GM12874 (cell line): ENCODE measurements around the gene RNLS.

Experiments used
- TF ChIP-seq, protein P1 (sequence below): IDR thresholded peaks from 2 replicates; pipeline ENCODE4 v1.5.1; 2011; ENCODE audit warnings: low read depth, mild to moderate bottlenecking, control low read depth, low read length, moderate library complexity; ENCODE audit not compliant: insufficient read depth

The RNLS gene

DNA sequence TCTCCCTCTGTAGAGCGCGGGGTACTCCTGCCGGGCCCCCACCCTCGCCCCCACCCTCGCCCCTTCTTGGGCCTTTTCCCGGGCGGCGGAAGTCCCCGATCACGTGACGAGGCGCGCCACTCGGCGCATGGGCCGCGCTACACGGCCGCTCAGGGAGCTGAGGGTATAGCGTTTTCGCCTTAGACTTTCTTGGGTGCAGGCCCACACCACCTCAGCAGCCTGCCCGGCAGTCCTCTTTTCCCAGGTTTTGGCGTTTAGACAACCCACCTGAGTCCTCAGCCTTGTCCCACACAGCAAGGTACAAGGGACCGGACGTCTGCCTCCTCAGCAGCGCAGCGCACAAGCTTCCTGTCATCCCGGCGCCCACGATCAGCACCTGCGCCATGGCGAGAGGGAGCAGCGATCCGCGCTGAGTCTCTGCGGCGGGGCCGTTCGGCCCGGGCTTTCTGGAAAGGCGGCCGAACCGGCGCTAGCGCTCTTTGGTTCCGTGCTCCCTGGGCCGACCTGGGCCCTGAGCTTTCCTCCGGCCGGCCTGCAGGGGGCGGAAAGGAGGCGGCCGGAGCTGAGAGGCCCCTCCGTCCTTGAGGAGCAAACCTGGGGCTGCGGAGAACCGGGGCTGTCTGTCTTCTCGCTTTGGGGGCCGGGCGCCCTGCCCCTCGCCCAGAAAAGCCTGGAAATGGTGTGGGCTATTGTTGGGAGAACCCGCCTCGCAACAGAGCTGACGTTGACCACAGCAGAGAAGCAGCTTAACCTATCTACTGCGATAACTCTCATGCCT is at the start of gene RNLS:
Gene RNLS, minus strand, starts transcription at position 513 of the 778 bp plus-strand sequence.
- TF ChIP-seq, protein P1, sequence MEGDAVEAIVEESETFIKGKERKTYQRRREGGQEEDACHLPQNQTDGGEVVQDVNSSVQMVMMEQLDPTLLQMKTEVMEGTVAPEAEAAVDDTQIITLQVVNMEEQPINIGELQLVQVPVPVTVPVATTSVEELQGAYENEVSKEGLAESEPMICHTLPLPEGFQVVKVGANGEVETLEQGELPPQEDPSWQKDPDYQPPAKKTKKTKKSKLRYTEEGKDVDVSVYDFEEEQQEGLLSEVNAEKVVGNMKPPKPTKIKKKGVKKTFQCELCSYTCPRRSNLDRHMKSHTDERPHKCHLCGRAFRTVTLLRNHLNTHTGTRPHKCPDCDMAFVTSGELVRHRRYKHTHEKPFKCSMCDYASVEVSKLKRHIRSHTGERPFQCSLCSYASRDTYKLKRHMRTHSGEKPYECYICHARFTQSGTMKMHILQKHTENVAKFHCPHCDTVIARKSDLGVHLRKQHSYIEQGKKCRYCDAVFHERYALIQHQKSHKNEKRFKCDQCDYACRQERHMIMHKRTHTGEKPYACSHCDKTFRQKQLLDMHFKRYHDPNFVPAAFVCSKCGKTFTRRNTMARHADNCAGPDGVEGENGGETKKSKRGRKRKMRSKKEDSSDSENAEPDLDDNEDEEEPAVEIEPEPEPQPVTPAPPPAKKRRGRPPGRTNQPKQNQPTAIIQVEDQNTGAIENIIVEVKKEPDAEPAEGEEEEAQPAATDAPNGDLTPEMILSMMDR = peak; percentile 91

DNA sequence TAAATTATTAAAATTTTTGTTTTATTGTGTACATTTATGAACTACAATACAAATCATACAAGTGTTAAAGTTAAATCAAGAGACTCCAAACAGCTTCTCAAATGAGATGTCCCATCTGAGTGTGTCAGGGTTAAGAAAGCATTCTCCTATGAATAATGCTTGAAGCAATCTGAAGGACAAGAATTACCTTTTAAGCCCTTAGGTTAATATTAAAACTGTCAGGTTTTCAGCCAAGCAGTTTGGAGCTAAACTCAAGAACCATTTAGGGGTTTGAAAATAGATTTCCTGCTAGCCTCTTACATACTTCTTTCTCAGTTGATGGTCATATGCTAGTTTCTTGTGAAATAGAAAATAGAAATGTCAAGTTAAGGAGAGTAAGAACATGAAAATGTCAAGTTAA is 41.7 kb upstream of the RNLS start:
- TF ChIP-seq, protein P1 = no peak

DNA sequence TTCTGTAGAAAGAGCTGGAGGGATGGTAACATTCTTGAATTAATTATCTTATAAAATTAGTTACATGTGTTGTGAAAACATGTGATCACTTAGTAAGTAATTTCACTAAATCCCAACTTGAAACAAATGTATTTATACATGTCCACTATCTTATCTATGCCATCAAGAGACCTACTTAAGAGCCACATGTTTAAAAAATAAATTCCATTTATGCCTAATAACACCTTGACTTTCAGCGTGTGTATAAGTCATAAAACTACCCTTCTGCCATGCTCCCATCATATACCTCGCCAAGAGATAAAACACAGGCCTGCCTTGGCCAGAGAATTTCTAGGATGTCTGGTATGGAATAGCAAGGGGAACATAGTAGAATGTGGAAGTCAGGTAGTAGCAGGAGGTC is 40.7 kb upstream of the RNLS start:
- TF ChIP-seq, protein P1 = no peak

DNA sequence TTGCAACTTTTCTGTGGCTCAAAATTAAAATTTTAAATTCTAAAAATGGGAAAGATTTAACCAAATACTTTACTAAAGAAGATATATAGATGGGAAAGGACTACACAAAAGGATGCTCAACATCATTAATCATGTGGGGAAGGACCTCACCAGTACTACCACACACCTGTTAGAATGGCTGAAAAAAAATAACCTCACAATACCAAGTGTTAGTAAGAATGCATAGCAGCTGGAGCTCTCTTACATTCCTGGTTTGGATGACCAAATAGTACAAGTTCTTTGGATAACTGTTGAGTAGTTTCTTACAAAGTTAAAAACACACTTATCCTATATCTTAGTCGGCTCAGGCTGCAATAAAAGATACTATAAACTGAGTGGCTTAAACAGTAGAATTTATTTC is 37.3 kb upstream of the RNLS start:
- TF ChIP-seq, protein P1 = no peak

DNA sequence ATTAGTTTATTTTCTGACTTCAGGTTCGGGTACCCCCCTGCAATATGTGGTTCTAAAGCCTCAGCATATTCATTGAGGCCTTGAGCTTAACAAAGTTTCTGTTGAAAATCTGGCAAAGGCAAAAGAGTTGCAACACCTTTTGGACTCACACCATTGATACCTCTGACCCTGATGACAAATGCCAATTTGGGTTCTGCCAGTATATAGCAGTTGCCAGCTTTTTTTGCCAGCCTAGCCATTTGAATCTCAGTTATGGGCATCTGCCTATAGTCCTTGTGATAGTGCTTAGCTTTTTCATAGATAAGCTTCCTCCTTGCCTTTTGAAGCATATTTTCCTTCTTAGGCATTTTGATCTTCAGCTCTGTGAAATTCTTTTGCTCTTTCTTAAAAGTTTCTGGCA is 35.4 kb upstream of the RNLS start:
- TF ChIP-seq, protein P1 = no peak

DNA sequence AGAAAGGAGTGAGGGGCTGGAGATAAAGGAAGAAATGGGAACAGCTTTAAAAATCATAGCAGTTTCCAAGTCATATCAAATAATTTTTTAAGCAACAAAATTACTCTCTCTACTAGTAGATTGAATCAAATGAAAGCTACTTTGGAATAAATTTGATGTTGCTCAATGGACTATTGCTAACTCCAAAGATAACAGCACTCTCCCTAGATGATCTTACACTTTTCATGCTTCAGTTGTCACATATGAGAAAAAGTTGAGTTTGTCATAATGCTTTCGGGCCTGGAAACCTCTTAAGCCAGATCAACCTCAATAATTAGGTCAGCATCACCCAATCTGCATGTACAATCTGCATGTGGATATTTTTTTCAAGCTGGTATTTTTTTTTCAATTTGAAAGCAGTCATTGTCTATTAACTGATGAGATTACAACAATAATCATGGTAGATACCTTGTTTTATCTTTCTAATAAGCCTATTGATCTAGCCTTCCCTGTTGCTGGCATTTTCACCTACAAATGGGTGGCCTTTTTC is 34.7 kb upstream of the RNLS start:
- TF ChIP-seq, protein P1 = no peak

DNA sequence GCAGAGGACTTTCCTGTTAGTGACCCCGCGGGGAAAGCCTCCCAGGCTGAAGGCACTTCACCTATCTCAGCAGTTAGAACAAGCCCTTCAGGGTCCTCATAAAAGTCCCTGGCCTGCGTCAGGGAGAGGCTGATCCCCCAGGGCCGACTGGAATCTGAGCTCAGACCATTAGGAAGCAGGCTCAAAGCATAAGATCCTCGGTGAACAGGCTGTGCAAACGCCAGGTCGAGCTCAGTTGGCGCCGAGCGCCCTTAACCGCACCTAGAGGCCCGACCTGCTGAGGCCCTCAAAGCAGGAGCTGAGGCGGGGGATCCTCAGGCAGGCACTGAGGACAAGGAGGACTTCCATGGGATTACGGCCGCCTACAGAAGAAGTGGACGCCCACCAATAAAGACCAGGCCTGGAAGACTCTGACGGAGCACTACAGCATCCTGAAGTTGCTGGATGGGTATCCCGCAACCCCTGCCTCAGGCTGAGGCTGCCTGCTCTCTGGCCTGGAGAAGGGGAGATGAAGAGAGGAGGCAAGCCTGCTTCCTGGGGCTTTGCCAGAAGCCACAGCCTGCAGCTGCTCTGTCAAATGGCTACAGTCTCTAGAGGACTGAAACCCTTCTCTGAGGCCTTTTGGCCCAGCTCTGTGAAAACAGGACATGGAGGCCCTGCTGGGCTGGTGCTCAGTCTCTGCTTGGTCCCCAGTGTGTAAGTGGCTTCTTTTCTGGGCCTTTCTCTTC is 33.3 kb upstream of the RNLS start:
- TF ChIP-seq, protein P1 = no peak
